GM21737 (cell line): ENCODE measurements around the gene ZNF557.
A peak's percentile ranks its signal among the peaks of the same experiment; 100 is the strongest.

Experiments used
- ATAC-seq: cut with Tn5 transposase; IDR thresholded peaks from one replicate; pipeline ENCODE4 v1.9.1; 2021; ENCODE audit warnings: mild to moderate bottlenecking, moderate library complexity; ENCODE audit not compliant: unreplicated experiment

Gene ZNF557

DNA sequence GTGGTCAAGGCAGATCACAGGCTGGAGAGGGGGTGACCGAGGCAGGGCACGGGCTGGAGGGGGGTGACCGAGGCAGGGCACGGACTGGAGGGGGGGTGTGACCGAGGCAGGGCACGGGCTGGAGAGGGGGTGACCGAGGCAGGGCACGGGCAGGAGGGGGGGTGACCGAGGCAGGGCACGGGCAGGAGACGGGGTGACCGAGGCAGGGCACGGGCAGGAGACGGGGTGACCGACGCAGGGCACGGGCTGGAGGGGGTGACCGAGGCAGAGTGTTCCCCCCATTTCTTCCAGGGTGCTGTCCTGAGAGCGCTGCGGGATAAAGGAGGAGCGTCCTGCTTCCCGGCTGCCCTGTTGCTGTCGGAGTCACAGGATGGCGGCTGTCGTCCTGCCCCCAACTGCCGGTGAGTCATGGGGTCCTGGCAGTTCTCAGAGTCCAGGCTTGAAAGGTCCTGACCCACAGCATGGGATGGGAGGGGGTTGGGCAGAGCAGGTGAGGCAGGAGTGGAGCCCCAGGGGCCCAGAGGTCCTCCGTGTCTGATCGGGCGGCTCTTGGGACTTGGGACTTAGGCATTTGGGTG is 5.3 kb downstream of the ZNF557 start:
- no peak for ATAC-seq

- ATAC-seq = no peak
Measured at GRCh38 chr19:7076151-7076550, 6.6 kb downstream of the ZNF557 start.

DNA sequence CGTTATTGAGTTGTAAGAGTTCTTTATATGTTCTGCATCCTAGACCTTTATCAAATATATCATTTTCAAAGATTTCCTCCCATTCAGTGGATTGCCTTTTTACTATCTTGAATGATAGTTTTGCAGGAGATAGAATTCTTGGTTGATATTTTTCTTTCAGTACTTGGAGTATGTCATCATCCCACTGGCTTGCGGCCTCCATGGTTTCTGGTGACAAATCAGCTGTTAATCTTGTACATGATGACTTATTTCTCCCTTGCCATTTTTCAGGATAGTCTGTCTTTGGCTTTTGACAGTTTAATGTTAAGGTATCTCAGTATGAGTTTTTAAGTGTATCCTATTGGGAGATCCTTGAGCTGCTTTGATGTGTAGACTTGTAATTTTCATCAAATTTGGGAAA is 8.5 kb downstream of the ZNF557 start:
- no peak for ATAC-seq

DNA sequence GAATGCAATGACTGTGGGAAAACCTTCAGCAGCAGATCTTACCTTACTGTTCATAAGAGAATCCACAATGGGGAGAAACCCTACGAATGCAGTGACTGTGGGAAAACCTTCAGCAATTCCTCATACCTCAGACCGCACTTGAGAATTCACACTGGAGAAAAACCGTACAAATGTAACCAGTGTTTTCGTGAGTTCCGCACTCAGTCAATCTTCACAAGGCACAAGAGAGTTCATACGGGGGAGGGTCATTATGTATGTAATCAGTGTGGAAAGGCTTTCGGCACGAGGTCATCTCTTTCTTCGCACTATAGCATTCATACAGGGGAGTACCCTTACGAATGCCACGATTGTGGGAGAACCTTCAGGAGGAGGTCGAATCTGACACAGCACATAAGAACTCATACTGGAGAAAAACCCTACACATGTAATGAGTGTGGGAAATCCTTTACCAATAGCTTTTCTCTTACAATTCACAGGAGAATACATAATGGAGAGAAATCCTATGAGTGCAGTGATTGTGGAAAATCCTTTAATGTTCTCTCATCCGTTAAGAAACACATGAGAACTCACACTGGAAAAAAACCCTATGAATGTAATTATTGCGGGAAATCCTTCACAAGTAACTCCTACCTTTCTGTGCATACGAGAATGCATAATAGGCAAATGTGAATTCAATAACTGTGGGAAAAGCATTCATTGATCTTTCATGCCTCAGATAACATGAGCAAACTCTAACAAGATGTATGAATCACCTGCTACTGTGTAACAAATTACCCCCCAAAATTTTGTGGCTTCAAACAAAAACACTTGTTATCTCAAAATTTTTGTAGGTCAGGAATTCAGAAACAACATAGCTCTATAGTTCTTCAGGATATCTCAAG is 13.8 kb downstream of the ZNF557 start:
- ATAC-seq = no peak

- ATAC-seq = no peak
Measured at GRCh38 chr19:7088999-7089398, 19.5 kb downstream of the ZNF557 start.

DNA sequence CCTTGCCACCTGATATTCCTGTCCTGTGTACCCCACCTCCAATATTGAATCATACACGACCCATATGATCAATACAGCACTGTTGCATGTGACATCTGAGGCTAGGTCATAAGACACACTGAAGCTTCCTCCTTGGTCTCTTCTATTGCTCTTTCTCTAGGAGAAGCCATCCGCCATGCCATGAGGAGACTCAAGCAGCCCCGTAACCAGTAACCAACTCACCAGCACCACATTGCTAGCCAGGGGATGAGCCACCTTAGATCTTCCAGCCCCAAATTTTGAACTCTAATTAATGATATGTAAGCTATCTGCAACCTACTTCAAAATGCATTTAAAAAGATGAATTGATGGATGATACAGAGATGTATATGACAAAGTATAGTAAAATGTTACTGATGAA is 28.6 kb downstream of the ZNF557 start:
- no peak for ATAC-seq

DNA sequence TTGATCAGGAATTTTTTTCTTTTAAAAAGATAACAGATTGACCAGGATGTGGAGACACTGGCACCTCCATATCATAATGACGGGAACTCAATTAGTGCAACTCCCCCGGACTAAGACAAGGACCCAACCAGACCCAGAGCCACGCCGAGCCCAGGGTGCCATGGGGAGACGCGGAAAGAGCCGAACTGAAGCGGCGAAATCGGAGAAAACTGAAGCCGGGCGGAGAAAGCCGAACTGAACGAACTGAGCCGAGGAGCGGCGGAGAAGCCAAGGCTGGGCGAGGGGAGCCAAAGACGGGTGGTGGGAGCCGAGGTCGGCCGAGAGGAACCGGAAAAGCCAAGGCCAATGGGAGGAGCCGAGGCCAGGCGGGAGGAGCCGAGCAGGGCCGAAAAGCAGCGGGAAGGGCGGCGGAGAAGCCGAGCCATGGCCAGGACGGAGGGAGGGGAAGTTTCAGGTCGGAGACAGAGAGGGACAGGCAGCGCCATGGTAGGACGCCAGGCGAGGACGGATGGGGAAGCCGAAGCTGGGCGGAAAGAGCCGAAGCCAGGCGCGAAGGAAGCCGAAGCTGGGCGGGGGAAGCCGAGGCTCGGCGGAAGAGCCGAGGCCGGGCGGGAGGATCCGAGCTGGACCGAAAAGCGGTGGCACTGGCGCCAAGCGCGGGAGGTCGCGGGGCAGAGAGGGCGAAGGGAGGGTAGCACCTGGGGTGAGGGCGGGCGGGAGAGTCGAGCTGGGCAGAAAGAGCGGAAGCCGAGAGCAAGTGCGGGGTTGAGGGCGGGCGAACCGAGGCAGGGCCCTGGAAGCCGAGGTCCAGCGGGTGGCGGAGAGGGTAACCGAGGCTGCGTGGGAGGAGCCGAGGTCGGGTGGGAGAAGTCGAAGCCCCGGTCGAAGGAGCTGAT is 29.4 kb downstream of the ZNF557 start:
- peak; percentile 92 for ATAC-seq

DNA sequence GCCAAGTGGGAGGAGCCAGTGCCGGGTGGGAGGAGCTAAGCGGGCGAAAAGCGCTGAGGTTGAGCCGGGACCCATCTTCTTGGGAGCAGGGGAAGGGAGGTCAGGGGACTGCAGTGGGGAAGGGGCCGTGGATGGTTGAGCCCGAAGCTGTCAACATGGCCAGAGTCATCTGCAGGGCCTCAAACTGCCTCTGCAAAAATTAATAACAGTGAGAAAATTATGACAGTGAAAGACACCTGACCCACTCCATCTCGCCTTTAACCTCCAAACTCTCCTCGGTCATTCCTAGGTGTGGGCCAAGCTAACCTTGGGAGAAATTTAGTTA is 30.1 kb downstream of the ZNF557 start:
- ATAC-seq = no peak

DNA sequence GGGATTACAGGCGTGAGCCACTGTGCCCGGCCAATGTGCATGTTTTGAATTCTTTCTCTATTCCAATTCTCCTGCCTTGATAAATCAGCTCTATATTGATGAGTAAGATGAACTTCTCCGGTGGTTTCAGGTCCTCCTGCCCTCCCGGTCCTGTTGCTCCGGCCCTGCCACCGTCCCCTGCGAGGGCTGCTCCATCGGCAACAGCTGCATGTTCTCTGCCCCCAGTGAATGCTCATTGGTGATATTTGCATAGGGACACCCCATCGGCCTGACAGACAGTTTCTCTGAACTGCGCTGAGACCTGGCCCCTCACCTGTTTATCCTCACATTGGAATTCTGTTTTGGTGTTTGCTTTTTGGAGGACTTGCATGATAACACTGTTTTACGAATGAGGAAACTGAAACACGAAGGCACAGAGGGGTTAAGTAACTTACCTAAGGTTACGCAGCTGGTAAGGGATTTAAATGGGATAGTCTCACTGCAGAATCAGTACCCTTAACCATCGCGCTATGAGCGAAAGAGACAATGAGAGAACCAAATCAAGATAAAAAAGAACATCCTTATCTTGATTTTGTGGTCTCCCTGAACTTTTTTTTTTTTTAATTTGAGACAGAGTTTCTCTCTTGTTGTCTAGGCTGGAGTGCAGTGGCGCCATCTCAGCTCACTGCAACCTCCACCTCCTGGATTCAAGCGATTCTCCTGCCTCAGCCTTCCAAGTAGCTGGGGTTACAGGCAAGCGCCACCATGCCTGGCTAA is 32.2 kb downstream of the ZNF557 start:
- no peak for ATAC-seq

DNA sequence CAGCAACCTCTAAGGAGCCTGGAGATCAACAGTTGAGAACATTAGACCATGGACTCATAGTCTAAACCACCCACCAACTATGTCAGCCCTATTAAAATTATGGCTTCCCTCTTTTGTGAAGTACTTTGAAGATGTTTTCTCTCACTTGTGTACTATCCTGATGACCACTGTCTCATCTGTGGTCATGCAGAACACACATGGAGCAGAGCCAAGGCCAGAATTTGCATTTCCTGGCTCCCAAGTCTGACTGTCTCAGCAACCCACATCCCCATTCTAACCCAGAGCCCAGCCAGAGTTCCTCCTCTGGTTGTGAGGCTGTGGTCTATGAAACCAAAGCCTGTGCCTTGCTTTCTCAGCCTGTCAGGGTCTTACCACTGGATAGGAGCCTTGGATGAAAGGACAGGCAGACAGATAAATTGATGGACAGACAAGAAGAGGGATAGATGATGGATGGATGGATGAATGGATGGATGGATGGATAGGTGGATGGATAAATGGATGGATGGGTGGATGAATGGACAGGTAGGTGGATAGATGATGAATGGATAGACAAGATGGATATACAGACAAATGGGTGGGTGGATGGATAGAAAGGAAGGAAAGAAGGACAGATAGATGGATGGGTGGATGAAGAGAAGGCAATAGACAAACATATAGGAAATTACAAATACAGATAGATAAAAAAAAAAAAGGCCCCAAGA is 35.4 kb downstream of the ZNF557 start:
- no peak for ATAC-seq

- no peak for ATAC-seq
Measured at GRCh38 chr19:7106711-7107657, 37.5 kb downstream of the ZNF557 start.

DNA sequence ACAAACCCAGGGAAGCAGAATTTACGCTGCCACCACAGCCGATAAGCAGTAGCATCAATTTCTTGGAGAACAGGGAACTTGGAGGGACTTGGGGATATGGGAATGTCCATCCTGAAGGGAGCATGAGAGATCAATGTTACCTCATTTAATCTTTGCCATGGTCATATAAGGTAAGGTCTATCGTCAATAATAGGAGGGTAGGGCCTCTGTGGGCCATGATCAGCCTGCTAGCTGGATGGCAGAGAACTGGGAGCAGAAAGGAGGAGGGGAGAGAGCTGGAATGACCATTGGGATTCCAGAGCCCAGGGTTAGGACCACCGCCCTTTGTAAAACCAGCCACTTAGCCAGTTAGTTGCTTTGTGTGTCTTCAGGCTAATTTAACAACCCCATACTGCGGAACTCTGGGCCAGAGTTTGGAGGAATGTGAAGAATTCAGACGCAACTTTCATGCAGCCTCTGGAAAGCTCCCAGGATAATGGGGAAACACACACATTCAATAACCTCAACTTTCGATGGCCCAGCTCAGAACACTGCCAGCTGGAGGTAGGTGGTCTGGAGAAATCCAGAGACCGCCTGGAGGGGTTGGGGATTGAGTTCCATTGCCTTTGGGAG is 40.3 kb downstream of the ZNF557 start:
- ATAC-seq = no peak

DNA sequence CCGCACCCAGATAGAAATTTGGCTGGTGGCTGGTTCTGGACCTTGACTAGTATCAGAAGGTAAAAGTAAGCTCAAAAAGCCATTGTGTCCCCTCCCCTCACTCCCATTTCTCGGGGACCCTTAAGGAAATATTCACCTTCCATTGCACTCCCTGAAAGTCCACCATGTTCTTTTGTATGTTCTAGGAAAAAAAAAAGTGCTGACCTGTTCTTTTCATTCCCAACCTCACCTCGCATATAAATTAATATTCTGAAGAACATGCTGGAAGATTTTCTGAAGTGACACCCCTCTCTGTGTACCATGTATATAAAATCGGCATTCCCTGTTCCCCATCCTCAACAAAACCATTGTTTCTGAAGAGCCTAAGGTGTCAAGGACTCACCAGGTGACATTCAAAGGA is 43.2 kb downstream of the ZNF557 start:
- no peak for ATAC-seq

- no peak for ATAC-seq
Measured at GRCh38 chr19:7113233-7113632, 43.7 kb downstream of the ZNF557 start.

GRCh38 chr19:7115721-7116120 is 46.2 kb downstream of the ZNF557 start:
- ATAC-seq = no peak

GRCh38 chr19:7117248-7117647 is 47.7 kb downstream of the ZNF557 start:
- ATAC-seq = no peak

DNA sequence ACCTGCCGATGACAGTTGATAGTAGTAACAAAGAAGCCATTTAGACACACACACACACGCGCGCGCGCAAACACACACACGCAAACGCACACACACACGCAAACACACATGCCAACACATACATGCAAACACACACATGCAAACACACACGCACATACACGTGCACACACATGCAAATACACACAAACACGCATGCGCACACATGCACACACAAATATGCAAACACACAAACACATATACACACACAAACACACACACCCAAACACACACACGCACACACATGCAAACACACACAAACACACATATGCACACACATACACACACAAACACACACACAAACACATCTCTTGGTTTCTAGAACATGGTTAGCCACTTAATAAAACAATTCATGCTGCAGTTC is 50.1 kb downstream of the ZNF557 start:
- no peak for ATAC-seq

- ATAC-seq = no peak
Measured at GRCh38 chr19:7120499-7120898, 51.0 kb downstream of the ZNF557 start.

GRCh38 chr19:7122701-7123100 is 53.2 kb downstream of the ZNF557 start:
- no peak for ATAC-seq
